Stomach smooth muscle (tissue), 2 donors: ENCODE measurements around the gene FARP2.

ENCODE experiments used
- H3K27ac ChIP-seq: one replicate; pipeline ENCODE4 v1.7.0; 2013; ENCODE audit warnings: mild to moderate bottlenecking, low read length, inconsistent platforms
- H3K27me3 ChIP-seq, 2 donors: one replicate each; pipeline ENCODE4 v1.7.0; 2013; ENCODE audit warnings: low read length in 2 of 2; ENCODE audit not compliant: insufficient read depth in 2 of 2, control insufficient read depth in 1 of 2
- H3K36me3 ChIP-seq, 2 donors: one replicate each; pipeline ENCODE4 v1.7.0; 2013; ENCODE audit warnings: low read length in 2 of 2; ENCODE audit not compliant: control insufficient read depth in 2 of 2, insufficient read depth in 2 of 2
- H3K4me1 ChIP-seq: one replicate; pipeline ENCODE4 v1.7.0; 2013; ENCODE audit warnings: low read length; ENCODE audit not compliant: control insufficient read depth, insufficient read depth
- H3K4me3 ChIP-seq, 2 donors: one replicate each; pipeline ENCODE4 v1.7.0; 2013; ENCODE audit warnings: low read length in 2 of 2
- H3K9ac ChIP-seq, 2 donors: one replicate each; pipeline ENCODE4 v1.7.0; 2013; ENCODE audit warnings: low read length in 2 of 2, mild to moderate bottlenecking in 1 of 2
- H3K9me3 ChIP-seq, 2 donors: one replicate each; pipeline ENCODE4 v1.7.0; 2013; ENCODE audit warnings: low read length in 2 of 2; ENCODE audit not compliant: control insufficient read depth in 2 of 2
- donor health status: healthy.
- donor health status: Pancreatic carcinoma.

FARP2 gene

GRCh38 chr2:241492174-241492565, 136.1 kb downstream of the FARP2 start:
- no peak overlapping the region for H3K9ac ChIP-seq
- H3K27ac ChIP-seq, result no peak overlapping the region
- no peaks in the 10 kb centered on the region for H3K27me3 ChIP-seq
- H3K4me3 ChIP-seq, result no peak overlapping the region
- no peaks in the 10 kb centered on the region for H3K4me1 ChIP-seq
- H3K36me3 ChIP-seq, result peaks cover 25 to 35% of the 10 kb centered on the region in 2 donors
- no peaks in the 10 kb centered on the region for H3K9me3 ChIP-seq

DNA sequence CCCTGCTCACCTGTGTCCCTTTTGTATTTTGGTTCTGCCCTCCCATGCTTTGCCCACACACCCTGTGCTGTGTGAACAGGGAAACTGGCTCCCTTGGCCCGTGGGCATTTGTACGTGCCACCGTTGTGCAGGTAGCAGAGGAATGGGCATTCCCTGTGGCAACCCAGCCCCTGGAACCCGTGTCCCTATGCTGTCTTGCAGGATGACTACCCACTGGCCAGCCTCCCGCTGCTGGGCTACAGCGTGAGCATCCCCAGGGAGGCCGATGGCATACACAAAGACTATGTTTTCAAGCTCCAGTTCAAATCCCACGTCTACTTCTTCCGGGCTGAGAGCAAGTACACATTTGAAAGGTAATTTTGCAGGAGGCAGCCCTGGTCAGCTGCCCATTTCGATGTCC, 137.0 kb downstream of the FARP2 start:
- H3K27ac ChIP-seq, result no peak overlapping the region
- H3K4me3 ChIP-seq, result no peak overlapping the region
- no peak overlapping the region for H3K9ac ChIP-seq
- H3K4me1 ChIP-seq, result no peaks in the 10 kb centered on the region
- peaks cover 26 to 37% of the 10 kb centered on the region in 2 donors for H3K36me3 ChIP-seq
- H3K9me3 ChIP-seq, result no peaks in the 10 kb centered on the region
- H3K27me3 ChIP-seq, result no peaks in the 10 kb centered on the region

DNA sequence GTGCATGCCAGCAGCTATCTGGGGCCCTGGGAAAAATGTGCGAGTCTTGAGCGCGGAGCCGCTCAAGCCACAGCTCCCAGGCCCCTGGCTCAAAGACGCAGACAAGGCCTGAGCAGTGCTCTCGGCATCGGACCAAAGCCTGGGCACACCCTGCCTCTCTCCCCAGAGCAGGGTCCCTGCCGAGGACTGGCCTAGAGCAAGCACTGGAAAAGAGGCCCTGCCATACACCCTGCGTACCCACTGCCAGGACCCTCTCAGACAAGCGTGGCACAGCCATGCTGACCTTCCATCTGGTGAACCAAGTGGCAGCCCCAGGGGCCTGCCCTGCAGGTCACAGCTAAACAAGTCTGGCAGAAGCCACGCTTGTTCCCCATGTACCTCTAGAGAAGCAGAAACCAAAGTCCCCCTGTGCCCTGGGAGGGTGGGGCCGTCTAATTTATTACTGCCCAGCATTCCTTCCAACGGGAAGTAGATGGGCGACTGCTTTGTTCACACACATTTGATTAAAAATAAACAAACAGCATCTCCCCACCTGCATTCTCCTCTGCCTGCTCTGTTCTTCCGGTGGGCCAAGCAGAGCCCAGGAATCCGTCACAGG, 138.3 kb downstream of the FARP2 start:
- H3K9me3 ChIP-seq, result no peaks in the 10 kb centered on the region
- no peaks in the 10 kb centered on the region for H3K4me1 ChIP-seq
- no peak overlapping the region for H3K9ac ChIP-seq
- H3K27me3 ChIP-seq, result no peaks in the 10 kb centered on the region
- no peak overlapping the region for H3K4me3 ChIP-seq
- H3K36me3 ChIP-seq, result peaks cover 26 to 41% of the 10 kb centered on the region in 2 donors
- no peak overlapping the region for H3K27ac ChIP-seq

DNA sequence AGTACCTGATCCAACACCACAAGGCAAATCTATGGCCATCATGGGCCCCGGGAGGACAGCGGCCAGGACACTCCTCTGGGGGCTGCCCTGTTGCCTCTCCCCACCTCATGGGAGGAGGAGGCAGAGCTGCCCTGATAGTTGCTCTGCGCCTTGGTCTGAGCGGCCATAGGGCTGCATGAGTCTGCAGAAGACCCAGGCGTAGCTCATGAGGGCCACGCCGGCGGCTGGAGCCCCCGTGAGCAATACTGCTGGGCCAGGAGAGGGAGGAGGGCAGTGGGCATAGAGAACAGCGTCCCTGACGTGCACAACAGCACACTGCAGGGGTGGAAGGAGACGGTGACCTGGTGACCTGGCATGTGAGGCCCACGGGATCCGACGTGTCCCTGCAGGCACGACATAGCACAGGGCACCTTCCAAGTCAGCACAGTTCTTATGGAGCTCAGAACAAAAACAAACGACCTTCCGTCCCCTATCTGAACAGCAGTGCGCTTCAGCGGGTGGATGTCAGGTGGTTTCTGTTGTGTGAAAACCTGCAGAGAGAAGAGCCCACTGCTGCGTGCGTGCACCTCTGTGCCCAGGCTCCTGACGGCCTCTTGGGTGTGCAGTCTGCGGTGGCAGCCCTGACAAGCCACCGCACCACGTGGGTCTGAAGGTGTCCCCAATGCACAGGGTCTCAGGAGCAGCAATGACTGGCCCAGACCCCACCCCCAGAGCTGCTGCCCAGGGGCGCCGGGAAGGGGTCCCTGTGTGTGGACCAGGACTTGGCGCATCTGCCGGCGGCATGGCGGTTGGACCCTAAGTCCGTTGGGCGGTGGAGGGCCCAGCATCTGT, 139.3 kb downstream of the FARP2 start:
- Histone ChIP-seq H3K27ac (no peak overlapping the region), H3K4me1 (no peaks in the 10 kb centered on the region), H3K27me3 (no peaks in the 10 kb centered on the region), H3K4me3 (no peak overlapping the region), H3K9me3 (no peaks in the 10 kb centered on the region), H3K9ac (no peak overlapping the region), H3K36me3 (peaks cover 26 to 43% of the 10 kb centered on the region in 2 donors)

DNA sequence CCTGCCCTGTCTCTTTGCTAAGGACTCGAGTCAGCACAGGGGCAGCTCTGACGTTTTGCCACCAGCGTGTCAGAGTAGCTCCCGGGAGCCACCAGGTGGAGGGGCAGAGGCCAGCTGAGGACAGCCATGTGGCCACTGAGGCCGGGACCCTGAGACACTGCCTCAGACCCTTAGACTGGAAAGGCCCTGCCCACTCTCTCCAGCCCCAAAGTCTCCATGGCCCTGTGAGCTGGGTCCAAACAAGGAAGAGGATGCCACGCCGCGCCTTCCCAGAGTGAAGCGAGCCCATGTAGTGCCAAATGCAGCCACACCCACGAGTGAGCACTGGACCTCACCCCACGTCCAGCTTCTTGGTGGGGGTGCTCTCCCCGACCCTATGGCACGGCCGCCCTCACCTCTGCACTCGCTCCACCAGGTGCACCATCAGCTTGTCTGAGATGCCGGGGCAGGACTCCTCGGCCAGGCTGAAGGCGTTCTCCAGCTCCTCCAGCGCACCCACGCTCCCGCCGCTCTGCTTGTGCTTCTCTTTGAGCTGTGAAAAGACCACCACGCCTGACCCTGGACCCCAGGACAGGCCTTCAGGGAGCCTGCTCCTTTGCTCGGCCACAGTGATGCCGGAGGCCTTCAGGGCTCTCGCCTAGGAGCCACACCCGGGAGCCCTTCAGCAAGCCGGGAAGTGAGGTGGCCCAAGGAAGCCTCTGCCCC, 140.1 kb downstream of the FARP2 start:
- Histone ChIP-seq H3K36me3 (peaks cover 28 to 46% of the 10 kb centered on the region in 2 donors), H3K27me3 (no peaks in the 10 kb centered on the region), H3K4me1 (no peaks in the 10 kb centered on the region), H3K9me3 (no peaks in the 10 kb centered on the region), H3K4me3 (no peak overlapping the region), H3K27ac (no peak overlapping the region), H3K9ac (no peak overlapping the region)

- Histone ChIP-seq H3K4me1 (no peaks in the 10 kb centered on the region), H3K4me3 (no peak overlapping the region), H3K27me3 (no peaks in the 10 kb centered on the region), H3K36me3 (peaks cover 32 to 50% of the 10 kb centered on the region in 2 donors), H3K9ac (no peak overlapping the region), H3K9me3 (no peaks in the 10 kb centered on the region), H3K27ac (no peak overlapping the region)
Measured at GRCh38 chr2:241496904-241497877, 141.1 kb downstream of the FARP2 start.

GRCh38 chr2:241498115-241499070, 142.3 kb downstream of the FARP2 start:
- Histone ChIP-seq H3K36me3 (peaks cover 29 to 45% of the 10 kb centered on the region in 2 donors), H3K9me3 (no peaks in the 10 kb centered on the region), H3K4me1 (no peaks in the 10 kb centered on the region), H3K9ac (no peak overlapping the region), H3K27ac (no peak overlapping the region), H3K27me3 (no peaks in the 10 kb centered on the region), H3K4me3 (no peak overlapping the region)

DNA sequence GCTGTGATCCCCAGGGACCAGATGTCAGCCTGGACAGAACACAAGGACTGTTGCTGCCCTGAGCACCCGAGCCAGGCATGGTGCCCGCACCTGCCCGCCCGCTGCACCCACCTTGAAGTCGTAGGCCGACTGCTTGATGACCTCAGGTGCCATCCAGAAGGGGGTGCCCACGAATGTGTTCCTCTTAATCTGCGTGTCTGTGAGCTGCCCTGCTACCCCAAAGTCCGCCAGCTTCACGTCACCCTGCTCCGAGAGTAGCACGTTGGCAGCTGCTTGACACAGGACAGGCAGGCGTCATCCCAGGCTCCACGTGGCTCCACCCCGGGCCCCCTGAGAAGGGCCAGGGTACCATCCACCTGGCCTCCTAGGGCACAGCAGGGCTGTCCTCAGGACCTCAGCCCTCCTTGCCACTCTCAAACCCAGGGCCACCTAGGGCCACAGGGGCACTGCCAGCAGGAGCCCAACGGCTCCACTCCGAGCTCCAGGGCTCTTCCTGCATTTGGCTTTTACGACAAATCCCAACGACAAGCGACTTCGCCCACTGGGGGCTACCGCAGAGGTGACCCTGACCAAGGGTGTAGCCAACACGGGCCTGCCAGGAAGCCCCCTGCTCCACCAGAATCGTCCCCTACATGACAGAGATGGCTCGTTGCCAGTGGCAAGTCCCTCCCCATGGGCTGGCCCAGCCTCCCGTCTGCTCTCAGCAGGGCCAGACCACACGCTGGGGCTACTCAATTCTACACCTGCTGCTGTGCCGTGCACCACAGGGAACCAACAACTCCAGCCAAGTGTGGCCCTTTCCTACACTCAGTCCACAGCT, 143.3 kb downstream of the FARP2 start:
- Histone ChIP-seq H3K9me3 (no peaks in the 10 kb centered on the region), H3K4me1 (peaks cover 3% of the 10 kb centered on the region), H3K27ac (no peak overlapping the region), H3K4me3 (no peak overlapping the region), H3K9ac (no peak overlapping the region), H3K36me3 (peaks cover 22 to 41% of the 10 kb centered on the region in 2 donors), H3K27me3 (no peaks in the 10 kb centered on the region)

DNA sequence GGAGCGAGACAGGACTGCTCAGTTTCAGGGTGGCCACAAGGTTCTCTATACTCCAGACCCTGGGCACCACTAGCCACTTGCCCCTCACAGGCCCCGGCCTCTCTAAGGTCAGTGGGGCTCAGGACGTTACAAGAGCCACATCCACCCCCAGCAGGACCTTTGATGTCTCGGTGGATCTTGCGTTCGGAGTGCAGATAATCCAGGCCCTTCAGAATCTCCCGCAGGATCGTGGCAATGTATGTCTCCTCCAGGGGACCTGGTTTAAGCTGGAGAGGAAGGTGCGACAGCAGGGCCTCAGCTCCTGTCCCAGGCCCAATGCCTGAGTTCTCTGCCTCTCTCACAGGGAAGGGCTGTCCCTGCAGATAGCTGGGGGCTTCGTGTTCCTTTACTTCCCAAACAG, 143.9 kb downstream of the FARP2 start:
- no peaks in the 10 kb centered on the region for H3K27me3 ChIP-seq
- H3K27ac ChIP-seq, result no peak overlapping the region
- no peak overlapping the region for H3K9ac ChIP-seq
- peaks cover 5% of the 10 kb centered on the region for H3K4me1 ChIP-seq
- peaks cover 17 to 39% of the 10 kb centered on the region in 2 donors for H3K36me3 ChIP-seq
- no peak overlapping the region for H3K4me3 ChIP-seq
- H3K9me3 ChIP-seq, result no peaks in the 10 kb centered on the region
